ENCODE results near the gene SOX5.

The SOX5 gene

DNA sequence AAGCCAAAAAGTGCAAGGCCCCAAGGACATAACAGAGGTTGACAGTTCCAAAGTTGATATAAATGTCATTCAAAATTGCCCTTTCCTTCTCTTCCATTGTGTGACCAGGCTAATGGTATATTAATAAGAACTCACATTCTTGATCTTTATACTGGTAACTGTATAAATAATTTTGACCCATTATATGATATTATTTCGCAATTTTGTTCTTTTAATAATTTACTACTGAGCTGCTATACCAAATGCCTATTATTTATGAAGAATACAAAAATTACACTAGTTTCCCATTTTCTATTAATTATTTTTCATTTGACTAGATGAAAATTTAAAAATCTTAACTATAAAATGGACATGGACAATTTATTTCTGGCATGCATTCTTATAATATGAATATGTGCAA lies 370.2 kb downstream of the SOX5 start:
- no peak for DNase-seq

GRCh38 chr12:23576372-23576771 lies 373.1 kb downstream of the SOX5 start:
- DNase-seq, result no peak

DNA sequence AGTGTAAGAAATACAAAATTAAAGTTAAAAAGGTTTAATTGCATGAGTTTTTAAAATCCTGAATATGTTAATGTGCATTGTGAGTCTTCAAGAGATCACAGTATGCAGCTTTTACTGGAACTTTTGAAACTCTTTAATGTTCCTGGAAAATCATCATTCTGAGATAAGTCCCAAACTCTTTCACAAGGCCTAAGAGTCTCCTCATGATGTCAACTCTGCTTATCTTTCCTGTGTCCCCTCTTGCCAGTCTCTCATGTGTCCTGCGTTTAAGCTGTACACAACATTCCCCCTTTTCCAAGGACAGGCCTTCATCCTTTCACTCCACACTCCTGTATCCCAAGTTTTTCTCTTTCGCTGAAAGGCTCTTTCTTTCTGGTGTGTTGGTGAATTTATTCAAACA lies 380.1 kb downstream of the SOX5 start:
- DNase-seq, result no peak

DNA sequence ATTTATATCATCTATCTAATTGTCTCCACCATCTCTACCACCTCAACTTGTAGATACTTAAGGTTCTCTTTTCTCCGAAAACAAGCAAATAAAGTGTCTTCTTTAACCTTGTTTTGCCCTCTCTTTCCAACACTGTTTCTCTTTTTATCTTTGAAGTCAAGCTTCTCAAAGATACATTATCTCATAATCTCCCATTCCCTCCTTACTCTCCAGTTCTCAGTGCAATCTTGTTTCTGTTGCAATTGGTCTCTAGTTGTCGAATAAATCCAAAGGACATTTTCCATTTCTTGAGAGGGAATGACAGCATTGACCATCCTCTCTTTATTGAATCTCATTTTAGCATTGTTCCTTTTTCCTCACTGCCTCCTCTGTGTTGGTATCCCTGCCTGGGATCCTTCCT lies 383.3 kb downstream of the SOX5 start:
- no peak for DNase-seq

- DNase-seq, result no peak
Measured at GRCh38 chr12:23564451-23565152, 384.9 kb downstream of the SOX5 start.

GRCh38 chr12:23561364-23562345 lies 387.8 kb downstream of the SOX5 start:
- DNase-seq, result no peak

DNA sequence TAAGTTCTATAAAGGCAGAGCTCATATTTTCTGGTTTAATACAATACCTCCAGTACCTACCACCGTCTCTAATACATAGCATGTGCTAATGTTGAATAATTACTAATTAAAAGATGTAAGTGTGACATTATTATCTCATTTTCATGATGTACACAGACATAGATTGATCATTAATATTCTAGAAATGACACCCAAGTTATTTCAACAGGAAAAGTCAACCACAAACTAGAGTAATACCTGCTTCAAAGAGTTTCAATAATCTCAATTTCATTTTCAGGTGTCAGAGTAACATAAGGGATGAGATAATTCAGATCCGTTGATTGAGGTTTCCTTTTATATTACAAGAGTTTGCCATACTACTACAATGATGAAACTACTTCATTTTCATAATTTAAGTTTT lies 388.9 kb downstream of the SOX5 start:
- no peak for DNase-seq

DNA sequence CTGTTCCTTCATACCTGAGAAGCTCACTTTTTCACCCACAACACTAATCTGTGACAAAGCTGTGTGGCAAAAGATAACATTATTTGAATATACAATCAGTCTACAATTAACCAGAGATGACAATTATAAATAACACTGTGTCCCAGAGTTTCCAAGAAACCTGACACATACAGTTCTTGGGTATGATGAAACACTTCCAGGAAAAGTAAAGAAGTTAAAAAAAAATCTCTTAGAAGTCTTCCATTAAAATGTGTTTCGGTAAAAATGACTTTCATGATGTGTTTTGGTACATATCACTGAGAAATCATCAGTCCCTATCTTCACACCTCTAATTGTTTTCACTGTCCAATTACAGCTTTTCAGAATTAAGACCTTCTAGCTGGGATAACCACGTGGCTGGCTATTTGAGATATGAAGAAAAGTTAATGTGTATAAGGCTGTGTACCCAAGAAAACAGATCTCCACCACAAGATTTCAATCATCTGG lies 390.2 kb downstream of the SOX5 start:
- DNase-seq, result no peak

- DNase-seq, result no peak
Measured at GRCh38 chr12:23556661-23557060, 392.8 kb downstream of the SOX5 start.

GRCh38 chr12:23555825-23556207 lies 393.7 kb downstream of the SOX5 start:
- DNase-seq, result no peak

DNA sequence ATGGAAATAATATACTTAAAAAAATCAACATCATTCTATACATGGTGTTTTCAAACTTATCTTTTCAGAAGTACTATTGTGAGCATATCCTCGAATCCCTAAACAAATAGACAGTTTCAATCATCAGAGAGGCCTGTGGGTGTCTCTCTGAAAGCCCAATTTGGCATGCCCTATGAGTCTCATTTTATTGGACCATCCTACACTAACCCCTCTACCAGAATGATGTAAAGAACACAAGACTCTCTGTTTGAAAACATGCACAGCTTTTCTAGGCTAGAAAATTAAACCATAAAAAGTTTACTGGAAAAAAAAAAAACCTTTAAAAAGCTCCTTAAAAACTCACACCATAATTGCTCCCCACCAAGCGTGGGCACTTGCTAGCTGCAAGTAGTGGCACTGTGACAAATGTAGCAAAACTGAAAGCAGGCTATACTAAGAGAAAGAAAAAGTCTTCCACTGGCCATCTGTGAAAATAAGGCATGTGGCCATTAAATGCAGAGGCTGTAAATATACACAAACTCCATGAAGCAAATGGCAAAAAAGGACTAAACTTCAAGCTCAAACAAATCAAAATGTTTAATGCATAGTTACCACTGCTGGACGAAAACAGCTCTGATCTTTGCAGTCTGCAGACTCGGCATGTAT lies 394.2 kb downstream of the SOX5 start:
- DNase-seq, result no peak

DNA sequence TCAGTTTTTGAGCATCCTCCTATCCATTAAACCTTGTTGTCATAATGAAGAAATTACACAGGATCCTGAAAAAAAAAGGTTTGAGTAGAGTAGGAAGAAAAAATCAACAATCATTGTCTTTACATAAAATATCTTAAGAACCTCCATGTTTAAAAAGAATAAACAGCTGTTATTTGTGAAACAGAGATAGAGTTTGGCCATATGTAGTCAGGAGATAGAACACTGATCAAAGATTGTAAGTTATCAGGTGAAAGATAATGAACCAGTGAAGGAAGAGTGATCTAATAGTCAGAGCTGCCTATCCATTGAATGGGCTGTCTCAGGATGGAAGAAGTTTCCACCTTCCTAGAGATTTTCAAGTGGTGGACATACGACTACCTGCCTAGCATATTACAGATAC lies 397.1 kb downstream of the SOX5 start:
- DNase-seq, result no peak

DNA sequence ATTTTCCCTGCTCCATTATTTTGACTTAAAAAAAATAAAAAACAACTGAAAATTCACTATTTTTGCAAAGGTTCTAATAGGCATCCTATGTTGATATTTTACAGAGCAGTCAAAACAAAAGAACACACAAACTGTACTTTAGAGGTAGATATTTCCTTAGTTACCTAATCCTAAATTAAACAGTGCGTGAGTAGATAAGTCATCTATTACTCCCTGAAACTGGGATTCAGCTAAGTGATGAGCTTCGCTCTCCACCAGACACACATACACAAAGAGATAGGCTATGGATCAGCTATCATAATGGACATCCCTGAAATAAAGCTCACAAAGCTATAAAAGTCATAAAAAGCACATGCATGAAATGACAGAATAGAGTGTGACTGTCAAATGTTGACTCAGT lies 398.7 kb downstream of the SOX5 start:
- DNase-seq, result no peak

- no peak for DNase-seq
Measured at GRCh38 chr12:23548742-23549141, 400.7 kb downstream of the SOX5 start.

- DNase-seq, result no peak
Measured at GRCh38 chr12:23546756-23547155, 402.7 kb downstream of the SOX5 start.

GRCh38 chr12:23543767-23544166 lies 405.7 kb downstream of the SOX5 start:
- no peak for DNase-seq

GRCh38 chr12:23542187-23542586 lies 407.3 kb downstream of the SOX5 start:
- DNase-seq, result no peak

DNA sequence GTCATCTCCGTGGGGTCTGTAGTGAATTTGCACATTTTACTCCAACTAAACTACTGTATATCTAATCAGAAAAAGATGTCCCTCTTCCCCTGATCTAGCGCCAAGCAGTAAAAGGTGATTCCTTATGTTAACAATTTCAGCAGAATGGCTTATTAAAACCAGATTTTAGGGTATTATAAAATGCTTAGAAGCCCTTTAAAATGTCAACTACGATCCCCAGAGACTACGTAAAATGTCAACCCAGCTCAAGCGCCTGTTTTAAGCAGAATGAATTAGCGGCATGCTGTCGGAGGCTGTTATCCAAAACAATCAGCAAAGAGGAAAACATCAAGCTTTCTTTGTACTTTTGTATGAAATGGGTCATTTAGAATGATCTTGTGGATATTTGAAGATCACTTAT lies 408.9 kb downstream of the SOX5 start:
- DNase-seq, result no peak

DNA sequence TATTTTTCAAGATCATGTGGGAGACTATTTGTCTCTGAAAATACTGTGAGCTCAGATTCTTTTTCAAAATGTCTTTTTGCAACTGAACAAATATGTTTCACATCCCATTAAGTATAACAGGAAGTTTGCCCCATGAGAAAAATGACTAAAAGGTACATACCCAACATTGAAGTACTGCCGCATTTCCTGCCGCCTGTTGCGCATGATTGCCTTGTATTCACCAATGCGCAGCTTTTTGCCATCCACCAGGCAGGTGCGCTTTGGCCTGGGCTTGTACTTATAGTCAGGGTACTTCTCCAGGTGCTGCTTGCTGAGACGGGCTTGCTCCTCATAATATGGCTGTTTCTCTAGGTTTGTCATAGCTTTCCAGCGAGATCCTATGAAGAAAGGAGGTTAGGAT lies 413.2 kb downstream of the SOX5 start:
- DNase-seq, result no peak

GRCh38 chr12:23535441-23535840 lies 414.0 kb downstream of the SOX5 start:
- DNase-seq, result no peak

- DNase-seq, result no peak
Measured at GRCh38 chr12:23534196-23534595, 415.3 kb downstream of the SOX5 start.

GRCh38 chr12:23533699-23534098 lies 415.8 kb downstream of the SOX5 start:
- DNase-seq, result no peak

- no peak for DNase-seq
Measured at GRCh38 chr12:23533265-23533664, 416.2 kb downstream of the SOX5 start.

DNA sequence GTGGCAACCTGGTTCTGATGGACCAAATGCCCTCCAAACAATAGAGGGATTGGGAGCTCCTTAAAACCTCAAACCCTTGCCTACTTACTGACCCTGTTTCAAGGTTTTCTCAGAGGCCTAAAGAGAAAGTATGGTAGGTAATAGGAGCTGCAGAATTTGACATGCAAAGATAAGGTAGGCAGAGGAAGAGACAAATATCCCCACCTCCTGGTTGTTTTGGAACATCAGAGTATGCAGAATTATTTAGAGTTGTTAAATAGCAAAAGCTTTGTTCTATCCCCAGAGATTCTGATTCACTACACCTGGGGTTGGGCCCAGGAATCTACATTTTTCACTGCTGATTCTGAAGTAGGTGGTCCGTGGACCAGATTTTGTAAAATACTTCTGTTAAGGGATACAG lies 421.2 kb downstream of the SOX5 start:
- no peak for DNase-seq
